Gastroesophageal sphincter (tissue), 3 donors: ENCODE measurements around the gene SLC45A2.

ENCODE experiments used
- CTCF ChIP-seq, 4 experiments: fragments of 200-600 bp in 2 of 4; fragments of 450-650 bp in 2 of 4; sonication (generic) in 1 of 4; IDR thresholded peaks; one replicate each; pipeline ENCODE4 v1.5.1; 2017 to 2019; ENCODE audit warnings: antibody characterized with exemption in 4 of 4, mild to moderate bottlenecking in 2 of 4, moderate library complexity in 2 of 4
- POLR2A ChIP-seq, 2 donors: fragments of 450-650 bp; IDR thresholded peaks; one replicate each; pipeline ENCODE4 v1.6.1; 2017; ENCODE audit warnings: antibody characterized with exemption in 2 of 2, mild to moderate bottlenecking in 2 of 2, moderate library complexity in 1 of 2
- POLR2AphosphoS5 ChIP-seq: sonication (generic); formaldehyde crosslinking; IDR thresholded peaks from one replicate; pipeline ENCODE4 v1.6.1; 2017; ENCODE audit warnings: antibody characterized with exemption

GRCh38 chr5:34013547-34013946, 29.1 kb upstream of the SLC45A2 start:
- TF ChIP-seq CTCF (IDR thresholded peaks at IDR 0.05): no peak
- TF ChIP-seq POLR2AphosphoS5: no peak
- no peak for TF ChIP-seq POLR2A (IDR thresholded peaks at IDR 0.05)
